OCI-LY7 (cell line): Measurements from ENCODE around the gene CCDC102A. TPM values are rescaled to one million over a fixed set of nuclear protein-coding genes. Genes with fewer than 3 reads are reported as not detected.

Experiments
- BruUV-seq: library from RNA; stranded (reverse); fragments of 400-500 nt; replicated peaks from 2 replicates; lab custom pipeline; 2021; lab: Mats Ljungman, UMichigan
- CTCF ChIA-PET: fragments of 300-600 bp; sonication (Branson Sonifier 250); formaldehyde crosslinking; loops from one replicate; lab custom pipeline; 2022; ENCODE audit warnings: antibody characterized with exemption; ENCODE audit not compliant: unreplicated experiment; lab: Charles Lee
- POLR2A ChIA-PET: fragments of 300-600 bp; sonication (Branson Sonifier 250); formaldehyde crosslinking; loops from one replicate; lab custom pipeline; 2022; ENCODE audit warnings: antibody characterized with exemption; lab: Charles Lee
- DNase-seq: peaks from one replicate; pipeline ENCODE4 v3.0.0-alpha.2; 2015; ENCODE audit warnings: low spot score
- H2AFZ ChIP-seq: fragments of 200-600 bp; sonication (generic), shearing (Covaris generic); 2 replicates; pipeline ENCODE4 v1.6.1; 2014; ENCODE audit warnings: mild to moderate bottlenecking, antibody characterized with exemption, low read length, moderate library complexity
- H3K27ac ChIP-seq: fragments of 200-600 bp; sonication (generic); 2 replicates; pipeline ENCODE4 v1.5.1; 2014; ENCODE audit warnings: mixed run types, low read depth, mild to moderate bottlenecking, moderate library complexity, low read length, inconsistent platforms; ENCODE audit not compliant: poor library complexity, severe bottlenecking
- H3K36me3 ChIP-seq: fragments of 200-600 bp; sonication (generic); 2 replicates; pipeline ENCODE4 v1.6.1; 2014; ENCODE audit warnings: mild to moderate bottlenecking, antibody characterized with exemption, low read length, moderate library complexity, mixed read lengths; ENCODE audit not compliant: insufficient read depth
- H3K4me1 ChIP-seq: fragments of 200-600 bp; sonication (generic); 2 replicates; pipeline ENCODE4 v1.5.1; 2014; ENCODE audit warnings: mild to moderate bottlenecking, low read length; ENCODE audit not compliant: insufficient read depth, poor library complexity, severe bottlenecking
- H3K4me2 ChIP-seq: fragments of 200-600 bp; sonication (generic); 2 replicates; pipeline ENCODE4 v1.6.1; 2014; ENCODE audit warnings: mild to moderate bottlenecking, low read length
- H3K4me3 ChIP-seq: fragments of 200-600 bp; sonication (generic); 2 replicates; pipeline ENCODE4 v1.5.1; 2014; ENCODE audit warnings: mild to moderate bottlenecking, low read depth, low read length; ENCODE audit not compliant: poor library complexity, severe bottlenecking
- H3K79me2 ChIP-seq: fragments of 200-600 bp; sonication (generic); 2 replicates; pipeline ENCODE4 v1.6.1; 2016; ENCODE audit warnings: low read depth, mild to moderate bottlenecking, low read length, moderate library complexity, mixed read lengths; ENCODE audit not compliant: insufficient read depth
- H3K9me2 ChIP-seq: fragments of 200-600 bp; sonication (generic); 2 replicates; pipeline ENCODE4 v1.6.1; 2016; ENCODE audit warnings: mild to moderate bottlenecking, low read length, mixed read lengths; ENCODE audit not compliant: insufficient read depth
- H3K9me3 ChIP-seq: fragments of 200-600 bp; sonication (generic); 2 replicates; pipeline ENCODE4 v1.6.1; 2014; ENCODE audit warnings: mild to moderate bottlenecking, mixed run types, low read length, mixed read lengths
- H4K20me1 ChIP-seq: fragments of 200-600 bp; sonication (generic); 2 replicates; pipeline ENCODE4 v1.6.1; 2014; ENCODE audit warnings: mild to moderate bottlenecking, antibody characterized with exemption, low read length, moderate library complexity, mixed read lengths; ENCODE audit not compliant: insufficient read depth
- EZH2phosphoT487 ChIP-seq: fragments of 200-600 bp; sonication (generic); IDR thresholded peaks from 2 replicates; pipeline ENCODE4 v1.6.1; 2018; ENCODE audit warnings: low read depth, borderline replicate concordance, mild to moderate bottlenecking, mixed run types, antibody characterized with exemption, low read length, moderate library complexity, mixed read lengths
- intact Hi-C: fragments of 100-400 bp; cut with micrococcal nuclease; formaldehyde crosslinking; loops from one replicate; pipeline ENCODE4 v1.10.0; 2022; ENCODE audit not compliant: unreplicated experiment
- total RNA-seq, 2 experiments: library from RNA; depleted of rRNA in 1 of 2; stranded (reverse); fragments of >200 nt in 1 of 2; shearing (Covaris generic) in 1 of 2; gene quantifications; 2 replicates each; pipeline ENCODE4 v1.2.3, GENCODE V29; 2014 to 2022
- TF ChIP-seq, protein P1 (sequence below): fragments of 200-600 bp; sonication (generic); conservative IDR thresholded peaks from 2 replicates; pipeline ENCODE4 v1.5.1; 2014; ENCODE audit warnings: mild to moderate bottlenecking, antibody characterized with exemption, low read length, moderate library complexity, mixed read lengths

CCDC102A gene
- total RNA-seq, 2 experiments from 2014 or later = 4.2 to 7.1 TPM

DNA sequence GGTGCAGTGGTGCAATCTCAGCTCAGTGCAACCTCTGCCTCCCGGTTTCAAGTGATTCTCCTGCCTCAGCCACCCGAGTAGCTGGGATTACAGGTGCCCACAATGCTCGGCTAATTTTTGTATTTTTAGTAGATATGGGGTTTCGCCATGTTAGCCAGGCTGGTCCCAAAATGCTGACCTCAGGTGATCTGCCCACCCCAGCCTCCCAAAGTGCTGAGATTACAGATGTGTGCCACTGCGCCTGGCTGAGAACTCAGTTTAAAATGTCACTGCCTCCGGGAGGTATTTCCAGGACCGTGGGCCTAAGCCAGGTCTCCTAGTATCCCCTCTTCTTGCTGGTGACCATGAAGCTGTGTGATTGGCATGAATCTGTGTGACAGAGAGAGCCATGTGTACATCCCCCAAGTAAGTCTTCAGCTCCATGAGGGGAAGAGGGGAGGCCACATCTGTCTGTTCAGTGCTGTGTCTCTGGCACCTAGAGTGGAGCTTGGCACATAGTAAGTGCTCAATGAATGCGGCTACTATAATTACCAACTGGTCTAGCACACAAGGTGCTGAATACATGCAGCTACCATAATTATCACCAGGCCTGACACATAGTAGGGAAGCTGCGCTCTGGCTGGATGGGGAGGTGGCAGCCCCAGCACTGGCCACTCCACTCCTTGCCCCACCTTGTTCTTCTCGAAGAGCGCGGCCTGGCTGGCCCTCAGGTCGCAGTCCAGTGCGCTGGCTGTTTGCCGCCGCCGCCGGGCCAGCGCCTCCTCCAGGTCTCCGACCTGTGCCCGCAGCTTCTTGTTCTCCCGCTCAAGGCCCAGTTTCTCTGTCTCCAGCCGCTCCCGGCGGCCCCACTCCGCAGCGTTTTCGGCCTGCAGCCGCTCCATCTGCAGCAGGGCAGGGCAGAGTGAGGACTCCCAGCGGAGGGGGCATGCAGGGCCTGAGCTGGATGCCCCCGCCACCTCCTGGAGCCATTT lies 18.7 kb downstream of the CCDC102A start:
- Histone ChIP-seq H3K79me2 (no peaks in the 10 kb centered on the region), H3K9me3 (no peaks in the 10 kb centered on the region), H3K9me2 (no peaks in the 10 kb centered on the region), H2AFZ (no peak overlapping the region), H3K4me2 (no peak overlapping the region), H3K4me1 (peaks cover 10% of the 10 kb centered on the region), H3K27ac (no peak overlapping the region), H3K4me3 (no peak overlapping the region), H4K20me1 (no peaks in the 10 kb centered on the region), H3K36me3 (no peaks in the 10 kb centered on the region)
- intact Hi-C loops = loop anchor here (5.0 kb wide), 1 partner anchor 40 kb away; no protein-coding TSS in a partner anchor
- TF ChIP-seq, protein P1, sequence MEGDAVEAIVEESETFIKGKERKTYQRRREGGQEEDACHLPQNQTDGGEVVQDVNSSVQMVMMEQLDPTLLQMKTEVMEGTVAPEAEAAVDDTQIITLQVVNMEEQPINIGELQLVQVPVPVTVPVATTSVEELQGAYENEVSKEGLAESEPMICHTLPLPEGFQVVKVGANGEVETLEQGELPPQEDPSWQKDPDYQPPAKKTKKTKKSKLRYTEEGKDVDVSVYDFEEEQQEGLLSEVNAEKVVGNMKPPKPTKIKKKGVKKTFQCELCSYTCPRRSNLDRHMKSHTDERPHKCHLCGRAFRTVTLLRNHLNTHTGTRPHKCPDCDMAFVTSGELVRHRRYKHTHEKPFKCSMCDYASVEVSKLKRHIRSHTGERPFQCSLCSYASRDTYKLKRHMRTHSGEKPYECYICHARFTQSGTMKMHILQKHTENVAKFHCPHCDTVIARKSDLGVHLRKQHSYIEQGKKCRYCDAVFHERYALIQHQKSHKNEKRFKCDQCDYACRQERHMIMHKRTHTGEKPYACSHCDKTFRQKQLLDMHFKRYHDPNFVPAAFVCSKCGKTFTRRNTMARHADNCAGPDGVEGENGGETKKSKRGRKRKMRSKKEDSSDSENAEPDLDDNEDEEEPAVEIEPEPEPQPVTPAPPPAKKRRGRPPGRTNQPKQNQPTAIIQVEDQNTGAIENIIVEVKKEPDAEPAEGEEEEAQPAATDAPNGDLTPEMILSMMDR = no peak
- no peak for TF ChIP-seq EZH2phosphoT487
- DNase-seq = no peak
- no TSS peak for BruUV-seq
- CTCF ChIA-PET = interaction anchor here (2.2 kb wide), 1 partner anchor 101 kb away, joined by 6 read pairs; no protein-coding TSS in a partner anchor
- POLR2A ChIA-PET = no interaction called here

DNA sequence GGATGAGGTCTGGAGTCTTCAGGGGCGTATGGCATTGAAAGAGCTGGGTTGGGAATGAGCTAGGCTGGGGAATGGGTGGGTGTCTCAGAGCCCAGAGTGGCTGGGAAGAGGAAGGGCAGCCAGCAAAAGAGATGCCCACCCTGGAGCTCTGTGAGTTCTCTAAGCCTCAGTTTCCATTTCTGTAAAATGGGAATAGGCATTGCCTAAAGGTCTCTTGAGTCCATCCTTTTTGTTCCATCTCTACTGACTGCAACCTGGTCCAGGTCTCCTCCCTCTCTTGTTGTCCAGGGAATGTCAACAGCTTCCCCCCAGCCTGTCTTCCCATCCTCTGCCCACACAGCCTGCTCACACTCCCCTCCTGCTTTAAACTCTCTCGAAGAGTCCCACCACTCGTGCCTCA lies 19.6 kb downstream of the CCDC102A start:
- H3K4me3 ChIP-seq = no peak overlapping the region
- intact Hi-C loops = loop anchor here (5.0 kb wide), 1 partner anchor 39 kb away; no protein-coding TSS in a partner anchor
- H4K20me1 ChIP-seq = no peaks in the 10 kb centered on the region
- ChIA-PET CTCF (interaction anchor here (0.5 to 2.2 kb wide), 2 partner anchors 100 to 781 kb away, joined by 3 to 6 read pairs; no protein-coding TSS in a partner anchor), POLR2A (no interaction called here)
- H3K4me2 ChIP-seq = no peak overlapping the region
- peaks cover 1% of the 10 kb centered on the region for H3K4me1 ChIP-seq
- no peaks in the 10 kb centered on the region for H3K9me3 ChIP-seq
- DNase-seq = no peak
- no peaks in the 10 kb centered on the region for H3K79me2 ChIP-seq
- no peak overlapping the region for H3K27ac ChIP-seq
- BruUV-seq = no TSS peak
- no peak overlapping the region for H2AFZ ChIP-seq
- H3K9me2 ChIP-seq = no peaks in the 10 kb centered on the region
- no peak for TF ChIP-seq EZH2phosphoT487
- TF ChIP-seq, protein P1 = no peak
- H3K36me3 ChIP-seq = no peaks in the 10 kb centered on the region
